B cell (primary cell): ENCODE measurements around the gene MREG. TPM values are rescaled to one million over a fixed set of nuclear protein-coding genes. Genes with fewer than 3 reads are reported as not detected.

Experiments used
- ATAC-seq: fragments of 200-7000 bp; cut with Tn5 transposase; one replicate; pipeline ENCODE4 v1.10.0; 2021; ENCODE audit warnings: low read depth, mild to moderate bottlenecking, moderate number of reproducible peaks, moderate library complexity
- CTCF ChIA-PET: fragments of 350-600 bp; sonication (Branson Sonifier 250); formaldehyde crosslinking; loops from one replicate; lab custom pipeline; 2021; ENCODE audit warnings: antibody characterized with exemption, inconsistent platforms; lab: Charles Lee
- POLR2A ChIA-PET: fragments of 350-600 bp; sonication (Branson Sonifier 250); formaldehyde crosslinking; loops from one replicate; lab custom pipeline; 2021; ENCODE audit warnings: antibody characterized with exemption; lab: Charles Lee
- DNase-seq: peaks from one replicate; pipeline ENCODE4 v3.0.0; 2013
- H2AFZ ChIP-seq: 2 replicates; pipeline ENCODE4 v1.6.1; 2012; ENCODE audit warnings: mild to moderate bottlenecking, low read depth, low read length; ENCODE audit not compliant: insufficient read depth, poor library complexity, severe bottlenecking
- H3K27ac ChIP-seq, 2 donors: 1 replicate in 1 of 2; 2 replicates in 1 of 2; pipeline ENCODE4 v1.5.1; 2012 to 2013; ENCODE audit warnings: low read length in 2 of 2, mild to moderate bottlenecking in 2 of 2, moderate library complexity in 1 of 2
- H3K27me3 ChIP-seq, 4 experiments: fragments of 200-600 bp in 1 of 4; sonication (generic) in 1 of 4; replicated peaks in 1 of 4; 1 replicate in 2 of 4; 2 replicates in 2 of 4; pipeline versions ENCODE4 v1.6.1 to v1.7.0; 2013 to 2016; ENCODE audit warnings: low read length in 3 of 4, mild to moderate bottlenecking in 2 of 4, mixed read lengths in 1 of 4, moderate library complexity in 1 of 4; ENCODE audit not compliant: insufficient read depth in 4 of 4, control insufficient read depth in 3 of 4; ENCODE audit errors: control extremely low read depth in 1 of 4
- H3K36me3 ChIP-seq, 2 experiments: replicated peaks in 1 of 2; 1 replicate in 1 of 2; 2 replicates in 1 of 2; pipeline versions ENCODE4 v1.6.1 to v1.7.1; 2013; ENCODE audit warnings: low read length in 1 of 2; ENCODE audit not compliant: insufficient read depth in 2 of 2, control insufficient read depth in 1 of 2; ENCODE audit errors: control extremely low read depth in 1 of 2, extremely low read depth in 1 of 2
- H3K4me1 ChIP-seq, 2 donors: fragments of 200-600 bp in 1 of 2; sonication (generic) in 1 of 2; 1 replicate in 1 of 2; 2 replicates in 1 of 2; pipeline versions ENCODE4 v1.5.1 to v1.6.1; 2013 to 2017; ENCODE audit warnings: low read length in 2 of 2; ENCODE audit not compliant: control insufficient read depth in 2 of 2, insufficient read depth in 2 of 2
- H3K4me2 ChIP-seq: replicated peaks from 2 replicates; pipeline ENCODE3; 2012; ENCODE audit warnings: mild to moderate bottlenecking, low read depth, low read length; ENCODE audit not compliant: poor library complexity, severe bottlenecking
- H3K4me3 ChIP-seq, 5 experiments: fragments of 200-600 bp in 1 of 5; sonication (generic) in 1 of 5; 1 replicate in 3 of 5; 2 replicates in 2 of 5; pipeline versions ENCODE4 v1.5.1 to v1.7.0; 2011 to 2016; ENCODE audit warnings: low read length in 4 of 5, mild to moderate bottlenecking in 4 of 5, low read depth in 2 of 5, control low read depth in 1 of 5, moderate library complexity in 1 of 5; ENCODE audit not compliant: insufficient read depth in 1 of 5; ENCODE audit errors: control extremely low read depth in 1 of 5, extremely low read depth in 1 of 5
- H3K79me2 ChIP-seq: fragments of 200-600 bp; sonication (generic); one replicate; pipeline ENCODE4 v1.6.0; 2016; ENCODE audit warnings: low read length; ENCODE audit not compliant: control insufficient read depth, insufficient read depth
- H3K9ac ChIP-seq: fragments of 200-600 bp; sonication (generic); 2 replicates; pipeline ENCODE4 v1.6.1; 2017; ENCODE audit warnings: mild to moderate bottlenecking, low read length, moderate library complexity
- H3K9me3 ChIP-seq, 3 donors: one replicate each; pipeline versions ENCODE4 v1.6.1 to v1.7.1; 2013; ENCODE audit warnings: low read length in 2 of 3; ENCODE audit not compliant: control insufficient read depth in 2 of 3, insufficient read depth in 1 of 3; ENCODE audit errors: control extremely low read depth in 1 of 3
- H4K20me1 ChIP-seq: 2 replicates; pipeline ENCODE4 v1.6.0; 2012; ENCODE audit warnings: mild to moderate bottlenecking, low read length; ENCODE audit not compliant: insufficient read depth, control insufficient read depth, poor library complexity, severe bottlenecking
- H3K27ac Mint-ChIP-seq: one replicate; pipeline ENCODE4 v1.8.0; 2021; ENCODE audit warnings: mixed read lengths
- H3K27me3 Mint-ChIP-seq: one replicate; pipeline ENCODE4 v1.8.0; 2021; ENCODE audit warnings: mixed read lengths
- H3K4me1 Mint-ChIP-seq: one replicate; pipeline ENCODE4 v1.8.0; 2021; ENCODE audit warnings: mixed read lengths
- H3K4me3 Mint-ChIP-seq: one replicate; pipeline ENCODE4 v1.8.0; 2021; ENCODE audit warnings: mixed read lengths
- H3K9me3 Mint-ChIP-seq: one replicate; pipeline ENCODE4 v1.8.0; 2022; ENCODE audit warnings: mixed read lengths; ENCODE audit not compliant: insufficient read depth
- EZH2 ChIP-seq: IDR thresholded peaks from 2 replicates; pipeline ENCODE4 v1.6.1; 2012; ENCODE audit warnings: borderline replicate concordance, low read depth, mild to moderate bottlenecking, moderate library complexity, low read length; ENCODE audit not compliant: insufficient read depth, poor library complexity, severe bottlenecking
- WGBS: methylation state at CpG from one replicate; pipeline ENCODE4 v1.1.5; 2013; ENCODE audit warnings: missing lambda C conversion rate; ENCODE audit not compliant: insufficient coverage; 5-methylcytosine and 5-hydroxymethylcytosine counted together
- intact Hi-C: fragments of 100-400 bp; cut with micrococcal nuclease; formaldehyde crosslinking; loops from one replicate; pipeline ENCODE4 v1.10.0; 2022
- polyA plus RNA-seq: library from polyadenylated mRNA; depleted of rRNA; stranded (reverse); fragments of >200 nt; gene quantifications from 2 replicates; pipeline ENCODE4 v1.2.3, GENCODE V29; 2012
- total RNA-seq, 2 donors: library from RNA; stranded (reverse); fragments of 120-200 nt in 1 of 2; gene quantifications; 1 replicate in 1 of 2; 2 replicates in 1 of 2; pipeline versions ENCODE4 v1.2.3 to v1.2.4, GENCODE V29; 2013 to 2022
- TF ChIP-seq, protein P1 (sequence below): fragments of 200-600 bp; IDR thresholded peaks from one replicate; pipeline ENCODE4 v1.8.0; 2022; ENCODE audit warnings: antibody characterized with exemption, mild to moderate bottlenecking

Gene MREG
- total and polyA plus RNA-seq, 2 donors (not counting 1 experiment from before 2014, with no cell fraction given) = 2.1 to 5.7 TPM

DNA sequence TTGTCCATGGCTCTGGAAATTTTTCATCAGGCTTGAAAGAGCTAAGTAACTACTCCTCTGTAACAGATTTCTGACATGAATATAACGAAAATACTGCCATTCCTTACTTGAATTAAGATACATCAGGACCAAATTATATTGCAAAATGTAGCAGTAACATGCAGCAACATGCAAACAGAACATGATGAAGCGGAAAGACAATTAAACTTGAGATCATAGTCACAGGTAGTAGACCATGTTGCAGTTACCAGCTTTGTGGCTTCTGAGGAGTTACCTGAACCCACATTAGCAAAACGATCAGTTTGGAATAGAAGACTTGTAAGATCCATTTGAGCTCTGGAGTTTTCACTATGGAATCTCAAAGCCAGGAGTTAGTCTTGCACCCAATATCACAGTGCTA, 76.2 kb downstream of the MREG start:
- no peak overlapping the region for H3K4me3 ChIP-seq
- Mint-ChIP-seq H3K4me3 (no peak overlapping the region), H3K4me1 (no peaks in the 10 kb centered on the region), H3K27ac (no peak overlapping the region), H3K27me3 (no peaks in the 10 kb centered on the region), H3K9me3 (no peaks in the 10 kb centered on the region)
- no peak overlapping the region for H3K4me2 ChIP-seq
- H3K36me3 ChIP-seq = no peaks in the 10 kb centered on the region
- H2AFZ ChIP-seq = no peak overlapping the region
- H3K4me1 ChIP-seq = no peaks in the 10 kb centered on the region
- ChIA-PET CTCF (interaction anchor here (0.6 kb wide), 1 partner anchor 453 kb away, joined by 3 read pairs; no protein-coding TSS in a partner anchor), POLR2A (no interaction called here)
- no peaks in the 10 kb centered on the region for H3K79me2 ChIP-seq
- no peaks in the 10 kb centered on the region for H3K9me3 ChIP-seq
- 100% methylated on average over 1 of the region's 3 CpGs for WGBS
- ATAC-seq (no peak), DNase-seq (no peak)
- intact Hi-C loops = no loop called here
- H3K27ac ChIP-seq = no peak overlapping the region
- no peak overlapping the region for H3K9ac ChIP-seq
- H4K20me1 ChIP-seq = no peaks in the 10 kb centered on the region
- TF ChIP-seq, protein P1, sequence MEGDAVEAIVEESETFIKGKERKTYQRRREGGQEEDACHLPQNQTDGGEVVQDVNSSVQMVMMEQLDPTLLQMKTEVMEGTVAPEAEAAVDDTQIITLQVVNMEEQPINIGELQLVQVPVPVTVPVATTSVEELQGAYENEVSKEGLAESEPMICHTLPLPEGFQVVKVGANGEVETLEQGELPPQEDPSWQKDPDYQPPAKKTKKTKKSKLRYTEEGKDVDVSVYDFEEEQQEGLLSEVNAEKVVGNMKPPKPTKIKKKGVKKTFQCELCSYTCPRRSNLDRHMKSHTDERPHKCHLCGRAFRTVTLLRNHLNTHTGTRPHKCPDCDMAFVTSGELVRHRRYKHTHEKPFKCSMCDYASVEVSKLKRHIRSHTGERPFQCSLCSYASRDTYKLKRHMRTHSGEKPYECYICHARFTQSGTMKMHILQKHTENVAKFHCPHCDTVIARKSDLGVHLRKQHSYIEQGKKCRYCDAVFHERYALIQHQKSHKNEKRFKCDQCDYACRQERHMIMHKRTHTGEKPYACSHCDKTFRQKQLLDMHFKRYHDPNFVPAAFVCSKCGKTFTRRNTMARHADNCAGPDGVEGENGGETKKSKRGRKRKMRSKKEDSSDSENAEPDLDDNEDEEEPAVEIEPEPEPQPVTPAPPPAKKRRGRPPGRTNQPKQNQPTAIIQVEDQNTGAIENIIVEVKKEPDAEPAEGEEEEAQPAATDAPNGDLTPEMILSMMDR = no peak
- no peaks in the 10 kb centered on the region for H3K27me3 ChIP-seq

DNA sequence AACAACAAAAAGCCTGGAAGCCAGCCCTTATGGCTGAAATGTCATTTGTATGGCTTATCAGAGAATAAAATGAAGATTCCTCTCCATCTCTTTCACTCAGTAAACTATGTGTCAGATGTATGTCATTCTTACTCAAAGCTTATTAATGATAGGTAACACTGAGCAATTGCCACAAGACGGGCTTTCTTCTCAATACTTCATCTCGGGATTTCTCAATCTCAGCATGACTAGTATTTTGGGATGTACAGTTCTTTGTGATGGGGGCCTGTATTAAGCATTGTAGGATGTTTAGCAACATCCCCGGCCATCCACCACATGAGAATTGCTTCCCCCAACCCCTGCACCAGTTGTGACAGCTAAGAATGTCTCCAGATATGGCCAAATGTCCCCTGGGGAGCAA, 80.2 kb downstream of the MREG start:
- H3K9ac ChIP-seq = no peak overlapping the region
- no peak for DNase-seq
- ChIA-PET CTCF (interaction anchor here (1.3 to 1.5 kb wide), 2 partner anchors 10 to 479 kb away, joined by 3 read pairs; no protein-coding TSS in a partner anchor), POLR2A (no interaction called here)
- no peaks in the 10 kb centered on the region for H3K79me2 ChIP-seq
- ATAC-seq = no peak
- 80% methylated on average over 1 of the region's 3 CpGs for WGBS
- Mint-ChIP-seq H3K9me3 (no peaks in the 10 kb centered on the region), H3K27me3 (peaks cover 5% of the 10 kb centered on the region), H3K4me3 (no peak overlapping the region), H3K27ac (no peak overlapping the region), H3K4me1 (no peaks in the 10 kb centered on the region)
- no peaks in the 10 kb centered on the region for H3K4me1 ChIP-seq
- no peaks in the 10 kb centered on the region for H3K36me3 ChIP-seq
- intact Hi-C loops = no loop called here
- no peak overlapping the region for H2AFZ ChIP-seq
- no peak overlapping the region for H3K4me3 ChIP-seq
- H4K20me1 ChIP-seq = no peaks in the 10 kb centered on the region
- H3K27ac ChIP-seq = no peak overlapping the region
- H3K27me3 ChIP-seq = no peaks in the 10 kb centered on the region
- no peaks in the 10 kb centered on the region for H3K9me3 ChIP-seq
- no peak overlapping the region for H3K4me2 ChIP-seq
- TF ChIP-seq EZH2 = no peak
- TF ChIP-seq, protein P1 = no peak
